Mammary epithelial cell (primary cell): ENCODE data around the gene IFT122.

Experiments
- EZH2 ChIP-seq: IDR thresholded peaks from 2 replicates; pipeline ENCODE4 v1.6.1; 2012; ENCODE audit warnings: low read length, inconsistent platforms, borderline replicate concordance
- TF ChIP-seq, protein P1 (sequence below), 2 donors: IDR thresholded peaks in 1 of 2; conservative IDR thresholded peaks in 1 of 2; 2 replicates each; pipeline ENCODE4 v1.5.1; 2011 to 2012; ENCODE audit warnings: inconsistent platforms in 2 of 2, low read length in 2 of 2, mild to moderate bottlenecking in 2 of 2, control low read depth in 1 of 2, low read depth in 1 of 2; ENCODE audit not compliant: insufficient read depth in 1 of 2; ENCODE audit errors: extremely low read depth in 1 of 2

DNA sequence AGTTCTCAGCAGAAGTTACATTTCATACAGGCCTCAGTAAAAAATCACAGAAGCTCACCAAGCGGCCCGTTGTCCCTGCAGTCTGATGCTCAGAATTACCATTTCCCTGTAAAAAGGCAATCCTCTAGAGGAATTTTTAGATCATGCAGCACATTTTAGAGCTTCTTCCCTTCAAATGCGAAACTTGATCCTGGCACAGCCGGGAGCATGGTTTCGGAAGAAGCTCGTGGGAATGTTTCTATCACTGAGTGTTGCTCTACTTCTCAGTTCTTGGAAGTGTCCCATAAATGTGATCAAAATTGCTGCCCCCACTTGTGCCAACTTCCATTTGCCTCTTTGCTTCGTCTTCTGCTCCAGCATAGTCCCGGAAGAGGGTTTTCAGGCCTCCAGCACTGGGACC lies 99.2 kb downstream of the IFT122 start:
- TF ChIP-seq EZH2, result no peak
- TF ChIP-seq, protein P1, sequence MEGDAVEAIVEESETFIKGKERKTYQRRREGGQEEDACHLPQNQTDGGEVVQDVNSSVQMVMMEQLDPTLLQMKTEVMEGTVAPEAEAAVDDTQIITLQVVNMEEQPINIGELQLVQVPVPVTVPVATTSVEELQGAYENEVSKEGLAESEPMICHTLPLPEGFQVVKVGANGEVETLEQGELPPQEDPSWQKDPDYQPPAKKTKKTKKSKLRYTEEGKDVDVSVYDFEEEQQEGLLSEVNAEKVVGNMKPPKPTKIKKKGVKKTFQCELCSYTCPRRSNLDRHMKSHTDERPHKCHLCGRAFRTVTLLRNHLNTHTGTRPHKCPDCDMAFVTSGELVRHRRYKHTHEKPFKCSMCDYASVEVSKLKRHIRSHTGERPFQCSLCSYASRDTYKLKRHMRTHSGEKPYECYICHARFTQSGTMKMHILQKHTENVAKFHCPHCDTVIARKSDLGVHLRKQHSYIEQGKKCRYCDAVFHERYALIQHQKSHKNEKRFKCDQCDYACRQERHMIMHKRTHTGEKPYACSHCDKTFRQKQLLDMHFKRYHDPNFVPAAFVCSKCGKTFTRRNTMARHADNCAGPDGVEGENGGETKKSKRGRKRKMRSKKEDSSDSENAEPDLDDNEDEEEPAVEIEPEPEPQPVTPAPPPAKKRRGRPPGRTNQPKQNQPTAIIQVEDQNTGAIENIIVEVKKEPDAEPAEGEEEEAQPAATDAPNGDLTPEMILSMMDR (conservative IDR thresholded peaks at IDR 0.05 in 1 of 2, IDR thresholded peaks at IDR 0.05 in 1 of 2; ENCODE audit: extremely low read depth in 1 of 2, insufficient read depth in 1 of 2, low read depth in 1 of 2, low read length in 2 of 2), result no peak
